Measurements from ENCODE around the gene GFRA3. TPM values are rescaled to one million over a fixed set of nuclear protein-coding genes. Genes with fewer than 3 reads are reported as not detected.

The GFRA3 gene
- total and polyA plus RNA-seq, 2 donors (not counting 1 experiment from before 2014, with no cell fraction given), result not detected

DNA sequence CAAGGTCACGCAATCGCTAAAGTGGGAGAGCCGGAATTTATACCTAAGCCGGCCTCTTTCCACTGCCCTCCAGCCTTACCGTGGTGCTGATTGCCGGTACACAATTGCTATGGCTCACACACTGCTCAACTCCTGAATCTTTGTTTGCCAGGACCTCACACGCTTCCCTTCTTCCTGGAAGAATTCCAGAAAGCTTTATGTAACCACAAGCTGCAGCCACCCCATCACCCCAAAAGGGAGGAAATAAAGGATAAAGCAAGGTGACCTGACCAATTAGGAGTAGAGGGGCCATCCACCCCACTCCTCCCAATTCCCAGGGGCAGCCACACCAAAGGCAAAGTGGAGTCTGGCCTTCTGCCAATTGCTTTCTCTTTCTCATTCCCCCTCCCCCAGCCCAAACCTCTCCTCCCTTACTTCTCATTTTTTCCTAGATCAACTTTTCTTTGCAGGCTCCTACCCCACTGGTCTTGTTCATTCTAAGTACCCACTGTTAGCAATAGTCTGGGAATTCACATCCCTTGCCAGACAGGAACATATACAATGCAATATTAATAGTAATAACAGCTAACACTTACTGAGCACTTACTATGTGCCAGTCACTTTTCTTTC lies 43.3 kb downstream of the GFRA3 start:
- H4K20me1 ChIP-seq (ENCODE audit: control insufficient read depth, extremely low read depth, insufficient read depth, low read length), result no peaks in the 10 kb centered on the region
- H3K27me3 ChIP-seq (ENCODE audit: control insufficient read depth, insufficient read depth, low read length), result no peaks in the 10 kb centered on the region
- H3K9ac ChIP-seq (ENCODE audit: insufficient read depth, low read length), result no peak overlapping the region
- TF ChIP-seq EZH2 (IDR thresholded peaks at IDR 0.05; ENCODE audit: low read length, missing control alignments), result no peak
- TF ChIP-seq, protein P1, sequence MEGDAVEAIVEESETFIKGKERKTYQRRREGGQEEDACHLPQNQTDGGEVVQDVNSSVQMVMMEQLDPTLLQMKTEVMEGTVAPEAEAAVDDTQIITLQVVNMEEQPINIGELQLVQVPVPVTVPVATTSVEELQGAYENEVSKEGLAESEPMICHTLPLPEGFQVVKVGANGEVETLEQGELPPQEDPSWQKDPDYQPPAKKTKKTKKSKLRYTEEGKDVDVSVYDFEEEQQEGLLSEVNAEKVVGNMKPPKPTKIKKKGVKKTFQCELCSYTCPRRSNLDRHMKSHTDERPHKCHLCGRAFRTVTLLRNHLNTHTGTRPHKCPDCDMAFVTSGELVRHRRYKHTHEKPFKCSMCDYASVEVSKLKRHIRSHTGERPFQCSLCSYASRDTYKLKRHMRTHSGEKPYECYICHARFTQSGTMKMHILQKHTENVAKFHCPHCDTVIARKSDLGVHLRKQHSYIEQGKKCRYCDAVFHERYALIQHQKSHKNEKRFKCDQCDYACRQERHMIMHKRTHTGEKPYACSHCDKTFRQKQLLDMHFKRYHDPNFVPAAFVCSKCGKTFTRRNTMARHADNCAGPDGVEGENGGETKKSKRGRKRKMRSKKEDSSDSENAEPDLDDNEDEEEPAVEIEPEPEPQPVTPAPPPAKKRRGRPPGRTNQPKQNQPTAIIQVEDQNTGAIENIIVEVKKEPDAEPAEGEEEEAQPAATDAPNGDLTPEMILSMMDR (conservative IDR thresholded peaks at IDR 0.05 in 1 of 2, IDR thresholded peaks at IDR 0.05 in 1 of 2; ENCODE audit: low read depth in 1 of 2, low read length in 2 of 2), result no peak
- no peak overlapping the region for H3K4me3 ChIP-seq (replicated peaks in 1 of 4; ENCODE audit: control extremely low read depth in 1 of 4, insufficient read depth in 1 of 4, low read depth in 3 of 4, low read length in 4 of 4)
- H3K36me3 ChIP-seq (ENCODE audit: control insufficient read depth, insufficient read depth, low read length), result no peaks in the 10 kb centered on the region
- H3K4me2 ChIP-seq (ENCODE audit: extremely low read depth, insufficient read depth, low read length), result no peak overlapping the region
- no peak overlapping the region for H2AFZ ChIP-seq (ENCODE audit: low read length)
- H3K27ac ChIP-seq (ENCODE audit: insufficient read depth, low read length), result no peak overlapping the region
- peak in 1 of 2 donors; percentile 76 for DNase-seq (ENCODE audit: low read depth in 2 of 2)
- H3K9me3 ChIP-seq (ENCODE audit: control insufficient read depth, insufficient read depth, low read depth, low read length), result no peaks in the 10 kb centered on the region
- H3K79me2 ChIP-seq (ENCODE audit: control insufficient read depth, insufficient read depth, low read length), result no peaks in the 10 kb centered on the region
- no peaks in the 10 kb centered on the region for H3K4me1 ChIP-seq (ENCODE audit: control insufficient read depth, extremely low read depth, insufficient read depth, low read length)

DNA sequence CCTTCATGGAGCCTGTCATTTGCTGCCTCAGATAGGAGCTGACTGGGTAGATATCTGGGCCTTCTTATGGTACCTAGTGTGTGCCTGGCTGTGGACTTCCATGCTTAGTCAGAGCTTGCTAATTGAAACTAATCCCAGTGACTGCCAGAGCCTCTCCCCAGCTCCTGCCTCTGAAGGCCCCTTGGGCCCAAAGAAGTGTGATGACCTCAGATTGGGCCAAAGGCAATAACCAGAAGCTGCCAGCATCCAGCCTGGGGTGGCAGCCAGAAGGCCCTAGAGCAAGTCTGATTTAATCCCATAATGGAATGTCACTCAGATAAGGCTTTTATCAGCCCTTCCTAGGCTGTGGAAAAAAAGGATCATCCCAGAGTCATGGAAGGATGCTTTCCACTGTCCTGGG lies 44.2 kb downstream of the GFRA3 start:
- no peaks in the 10 kb centered on the region for H3K9me3 ChIP-seq (ENCODE audit: control insufficient read depth, insufficient read depth, low read depth, low read length)
- no peaks in the 10 kb centered on the region for H3K4me1 ChIP-seq (ENCODE audit: control insufficient read depth, extremely low read depth, insufficient read depth, low read length)
- H3K9ac ChIP-seq (ENCODE audit: insufficient read depth, low read length), result no peak overlapping the region
- no peaks in the 10 kb centered on the region for H4K20me1 ChIP-seq (ENCODE audit: control insufficient read depth, extremely low read depth, insufficient read depth, low read length)
- H3K27ac ChIP-seq (ENCODE audit: insufficient read depth, low read length), result no peak overlapping the region
- no peak overlapping the region for H2AFZ ChIP-seq (ENCODE audit: low read length)
- no peak overlapping the region for H3K4me3 ChIP-seq (replicated peaks in 1 of 4; ENCODE audit: control extremely low read depth in 1 of 4, insufficient read depth in 1 of 4, low read depth in 3 of 4, low read length in 4 of 4)
- TF ChIP-seq, protein P1 (conservative IDR thresholded peaks at IDR 0.05 in 1 of 2, IDR thresholded peaks at IDR 0.05 in 1 of 2; ENCODE audit: low read depth in 1 of 2, low read length in 2 of 2), result no peak
- TF ChIP-seq EZH2 (IDR thresholded peaks at IDR 0.05; ENCODE audit: low read length, missing control alignments), result no peak
- DNase-seq (ENCODE audit: low read depth in 2 of 2), result peak in 1 of 2 donors; percentile 48
- no peaks in the 10 kb centered on the region for H3K36me3 ChIP-seq (ENCODE audit: control insufficient read depth, insufficient read depth, low read length)
- H3K79me2 ChIP-seq (ENCODE audit: control insufficient read depth, insufficient read depth, low read length), result no peaks in the 10 kb centered on the region
- H3K4me2 ChIP-seq (ENCODE audit: extremely low read depth, insufficient read depth, low read length), result no peak overlapping the region
- no peaks in the 10 kb centered on the region for H3K27me3 ChIP-seq (ENCODE audit: control insufficient read depth, insufficient read depth, low read length)

DNA sequence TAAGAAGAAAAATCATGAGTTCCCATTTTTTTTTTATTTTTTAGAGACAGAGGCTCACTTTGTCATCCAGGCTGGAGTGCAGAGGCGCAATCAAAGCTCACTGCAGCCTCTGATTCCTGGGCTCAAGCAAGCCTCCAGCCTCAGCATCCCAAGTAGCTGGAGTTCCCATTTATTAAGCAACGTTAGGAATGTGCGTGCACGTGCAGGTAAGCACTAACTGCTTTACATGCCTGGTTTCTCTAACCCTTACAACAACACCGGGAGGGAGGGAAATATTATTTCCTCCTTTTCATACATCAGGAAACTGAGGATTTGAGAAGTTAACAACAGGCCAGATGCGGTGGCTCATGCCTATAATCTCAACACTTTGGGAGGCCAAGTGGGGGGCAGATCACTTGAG lies 45.0 kb downstream of the GFRA3 start:
- no peaks in the 10 kb centered on the region for H3K36me3 ChIP-seq (ENCODE audit: control insufficient read depth, insufficient read depth, low read length)
- H4K20me1 ChIP-seq (ENCODE audit: control insufficient read depth, extremely low read depth, insufficient read depth, low read length), result no peaks in the 10 kb centered on the region
- TF ChIP-seq EZH2 (IDR thresholded peaks at IDR 0.05; ENCODE audit: low read length, missing control alignments), result no peak
- TF ChIP-seq, protein P1 (conservative IDR thresholded peaks at IDR 0.05 in 1 of 2, IDR thresholded peaks at IDR 0.05 in 1 of 2; ENCODE audit: low read depth in 1 of 2, low read length in 2 of 2), result no peak
- no peak overlapping the region for H3K4me2 ChIP-seq (ENCODE audit: extremely low read depth, insufficient read depth, low read length)
- no peaks in the 10 kb centered on the region for H3K27me3 ChIP-seq (ENCODE audit: control insufficient read depth, insufficient read depth, low read length)
- no peaks in the 10 kb centered on the region for H3K4me1 ChIP-seq (ENCODE audit: control insufficient read depth, extremely low read depth, insufficient read depth, low read length)
- no peaks in the 10 kb centered on the region for H3K9me3 ChIP-seq (ENCODE audit: control insufficient read depth, insufficient read depth, low read depth, low read length)
- no peak for DNase-seq (ENCODE audit: low read depth in 2 of 2)
- H2AFZ ChIP-seq (ENCODE audit: low read length), result no peak overlapping the region
- H3K4me3 ChIP-seq (replicated peaks in 1 of 4; ENCODE audit: control extremely low read depth in 1 of 4, insufficient read depth in 1 of 4, low read depth in 3 of 4, low read length in 4 of 4), result no peak overlapping the region
- H3K79me2 ChIP-seq (ENCODE audit: control insufficient read depth, insufficient read depth, low read length), result no peaks in the 10 kb centered on the region
- no peak overlapping the region for H3K27ac ChIP-seq (ENCODE audit: insufficient read depth, low read length)
- H3K9ac ChIP-seq (ENCODE audit: insufficient read depth, low read length), result no peak overlapping the region
